Ureter (tissue), 1 donor: Measurements from ENCODE around the gene MSX1. TPM values are rescaled to one million over a fixed set of nuclear protein-coding genes. Genes with fewer than 3 reads are reported as not detected.
"Not testable (repeated sequence)": the region's sequence is repeated elsewhere in the genome, so short reads cannot be mapped to it uniquely, and the experiment has no call there.

ENCODE experiments used
- DNase-seq: peaks from one replicate; pipeline ENCODE4 v3.0.0-alpha.2; 2020; ENCODE audit warnings: low spot score
- total RNA-seq: library from RNA; stranded (reverse); gene quantifications from one replicate; pipeline ENCODE4 v1.2.4, GENCODE V29; 2023
- donor health status: DM: yes; HTN: yes; CAD: no.

The MSX1 gene
- total RNA-seq, result 4.0 TPM

DNA sequence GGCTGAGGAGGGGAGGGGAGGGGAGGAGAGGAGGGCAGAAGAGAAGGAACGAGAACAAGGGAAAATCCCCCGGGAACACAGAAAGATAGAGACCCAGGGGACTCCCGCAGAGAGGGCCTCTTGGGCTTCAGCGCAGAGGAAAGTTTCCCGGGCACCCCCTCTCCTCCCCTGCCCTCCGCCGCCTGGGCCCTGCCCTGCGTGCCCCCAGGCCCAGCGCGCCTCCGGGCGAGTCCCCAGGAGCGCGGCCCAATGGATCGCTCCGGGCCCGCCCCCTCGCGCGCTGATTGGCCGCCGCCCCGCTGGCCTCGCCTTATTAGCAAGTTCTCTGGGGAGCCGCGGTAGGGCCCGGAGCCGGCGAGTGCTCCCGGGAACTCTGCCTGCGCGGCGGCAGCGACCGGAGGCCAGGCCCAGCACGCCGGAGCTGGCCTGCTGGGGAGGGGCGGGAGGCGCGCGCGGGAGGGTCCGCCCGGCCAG lies at the start of gene MSX1:
MSX1 (plus strand) TSS at position 341 of the 474 bp plus-strand sequence. CDS start 235 bp downstream, outside the sequence.
- DNase-seq, result peak; percentile 79

DNA sequence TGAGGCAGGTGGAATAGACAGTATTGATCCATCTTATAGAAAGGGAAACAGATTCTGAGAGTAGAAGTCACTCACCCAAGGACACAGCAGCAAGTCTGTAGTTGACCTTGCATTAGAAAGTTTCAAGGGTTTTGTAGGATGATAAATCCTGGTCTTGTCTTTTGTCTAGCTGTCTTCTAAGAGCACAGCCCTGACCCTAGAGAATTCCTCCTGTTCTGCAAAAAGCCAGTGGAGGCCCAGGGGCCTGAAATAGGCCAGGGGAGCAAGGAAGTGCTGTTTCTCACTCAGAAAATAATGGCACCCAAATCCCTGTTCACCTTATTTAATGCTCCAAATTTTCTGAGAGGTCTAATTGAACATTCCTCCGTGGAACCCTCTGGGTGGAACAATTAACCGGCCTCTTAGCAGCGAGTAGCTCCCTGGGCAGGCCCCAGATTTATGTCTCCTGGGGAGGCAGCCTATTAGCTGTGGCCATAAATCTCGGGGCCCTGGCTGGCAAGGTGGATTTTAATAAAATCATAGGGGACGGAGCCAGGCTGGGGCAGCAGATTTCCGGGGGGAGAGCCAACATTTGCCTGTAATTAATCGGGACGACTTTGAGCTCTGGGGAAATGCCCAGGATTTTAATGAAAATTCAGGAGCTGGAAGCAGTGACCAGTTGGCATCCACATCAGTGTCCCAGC lies 49.2 kb upstream of the MSX1 start:
- DNase-seq, result no peak

DNA sequence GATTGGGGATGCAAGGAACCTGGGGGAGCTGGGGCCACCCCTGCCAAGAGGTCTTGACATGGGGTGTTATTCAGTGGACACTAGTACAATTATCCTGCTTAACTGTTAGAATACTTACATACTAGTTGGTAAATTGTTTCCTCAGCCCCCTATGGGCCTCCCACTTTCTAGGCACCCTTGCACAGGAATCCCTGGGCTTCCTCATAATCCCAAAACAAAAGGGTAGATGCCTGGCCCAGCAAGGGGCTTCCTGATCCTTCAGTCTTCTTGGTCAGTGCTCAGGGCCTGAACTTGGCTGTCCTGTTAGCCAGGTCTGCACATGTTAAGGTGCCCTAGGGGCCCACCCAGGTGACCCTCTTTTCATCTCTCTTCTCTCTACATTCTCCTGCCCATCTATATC lies 48.7 kb upstream of the MSX1 start:
- no peak for DNase-seq

DNA sequence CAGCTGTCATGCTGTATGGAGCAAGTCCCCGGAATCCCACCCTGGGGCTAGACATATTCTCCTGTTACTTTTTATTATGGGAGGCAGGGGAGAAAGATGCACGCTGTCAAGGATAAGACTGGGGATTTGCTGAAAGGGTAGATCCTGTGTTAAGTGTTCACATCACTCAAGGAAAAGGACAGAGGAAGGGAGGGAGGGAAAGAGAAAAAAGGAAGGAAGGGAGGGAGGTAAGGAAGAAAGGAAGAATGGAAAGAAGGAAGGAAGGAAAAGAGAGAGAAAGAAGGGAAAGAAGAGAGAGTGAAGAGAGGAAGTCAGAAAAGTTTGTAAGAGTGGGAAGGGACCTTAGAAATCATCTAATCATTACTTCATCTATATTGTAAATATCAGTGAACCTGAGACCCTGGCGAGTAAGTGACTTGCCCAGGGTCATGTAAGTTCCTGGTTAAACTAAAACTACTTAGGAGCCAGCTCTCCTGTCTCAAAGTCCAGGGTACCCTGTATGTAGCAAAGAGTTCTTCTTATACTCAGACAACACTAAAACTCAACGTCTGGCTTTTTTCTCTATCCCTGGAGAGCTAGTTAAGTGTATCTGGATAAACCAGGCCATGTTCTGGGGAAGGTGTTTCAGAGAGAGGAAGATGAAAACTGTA lies 47.2 kb upstream of the MSX1 start:
- no peak for DNase-seq

DNA sequence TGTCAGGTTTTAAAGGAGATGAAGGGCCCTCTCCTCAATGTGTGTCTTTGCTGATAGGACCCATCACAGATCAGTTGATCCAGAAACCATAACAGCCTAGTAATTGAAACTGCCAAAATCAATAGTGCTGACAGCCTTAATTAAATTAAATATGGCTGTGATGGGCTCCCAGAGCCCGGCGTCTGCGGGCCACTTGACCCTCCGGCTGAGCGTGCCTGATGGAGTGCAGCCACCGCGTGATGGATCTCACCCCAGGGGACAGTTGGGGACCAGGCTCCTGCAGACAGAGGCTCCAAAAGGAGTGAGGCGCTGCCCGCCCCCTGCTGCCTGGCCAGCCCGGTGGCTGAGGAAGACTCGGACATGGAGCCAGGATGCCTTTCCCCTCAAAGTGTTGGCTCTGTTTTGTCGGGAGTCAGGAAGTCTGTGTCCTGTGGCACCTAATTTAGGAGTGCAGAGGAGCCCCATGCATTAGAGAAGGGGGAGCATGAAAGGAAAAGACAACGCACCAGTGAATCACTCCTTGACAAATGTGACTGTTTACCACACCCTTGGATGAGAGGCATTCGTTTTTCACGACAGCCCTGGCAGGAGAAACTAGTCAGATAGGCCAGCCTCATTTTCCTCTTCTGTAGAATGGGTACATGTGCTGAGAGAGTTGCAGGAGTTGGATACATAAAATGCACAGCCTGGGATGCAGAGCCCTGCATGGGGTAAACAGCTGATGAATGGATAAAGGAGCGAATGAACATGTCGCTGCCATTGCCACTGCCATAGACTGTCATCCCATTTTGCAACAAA lies 40.9 kb upstream of the MSX1 start:
- no peak for DNase-seq

DNA sequence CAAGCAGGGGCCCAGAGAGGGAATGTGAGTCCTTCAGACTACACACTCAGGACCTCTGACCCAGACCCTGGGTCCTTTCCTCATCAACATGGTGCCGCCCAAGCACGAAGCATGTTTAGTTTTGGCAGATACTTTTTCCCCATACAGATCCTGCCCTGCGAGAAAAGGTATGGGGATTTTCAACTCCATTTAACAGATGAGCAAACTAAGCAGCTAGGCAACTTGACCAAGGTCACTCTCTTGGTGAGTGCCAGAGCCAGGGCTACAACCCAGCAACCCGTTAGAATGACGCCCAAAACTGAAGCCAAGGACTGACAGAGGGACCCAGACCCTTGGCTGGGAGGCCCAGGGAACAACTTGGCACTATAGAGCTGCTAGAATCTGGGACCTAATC lies 40.3 kb upstream of the MSX1 start:
- no peak for DNase-seq

DNA sequence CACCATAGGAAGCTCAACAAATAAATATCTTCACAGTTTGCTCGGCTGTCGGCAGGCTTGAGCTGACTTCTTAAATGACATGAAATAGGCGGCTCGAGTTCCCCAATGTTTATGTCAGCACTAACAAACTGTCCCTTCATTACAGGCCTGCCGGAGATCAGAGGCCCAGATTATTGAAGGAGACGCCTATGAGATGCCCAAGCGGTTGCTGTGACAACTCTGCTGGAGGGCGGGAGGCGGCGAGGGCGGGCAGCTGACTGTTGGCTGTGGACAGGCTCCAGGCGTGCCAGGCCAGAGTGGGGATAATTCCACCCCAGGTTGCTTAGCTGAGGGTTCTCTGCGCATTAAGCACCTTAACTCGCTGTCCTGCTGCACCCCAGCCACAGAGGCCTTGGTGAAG lies 39.2 kb upstream of the MSX1 start:
- DNase-seq, result no peak

DNA sequence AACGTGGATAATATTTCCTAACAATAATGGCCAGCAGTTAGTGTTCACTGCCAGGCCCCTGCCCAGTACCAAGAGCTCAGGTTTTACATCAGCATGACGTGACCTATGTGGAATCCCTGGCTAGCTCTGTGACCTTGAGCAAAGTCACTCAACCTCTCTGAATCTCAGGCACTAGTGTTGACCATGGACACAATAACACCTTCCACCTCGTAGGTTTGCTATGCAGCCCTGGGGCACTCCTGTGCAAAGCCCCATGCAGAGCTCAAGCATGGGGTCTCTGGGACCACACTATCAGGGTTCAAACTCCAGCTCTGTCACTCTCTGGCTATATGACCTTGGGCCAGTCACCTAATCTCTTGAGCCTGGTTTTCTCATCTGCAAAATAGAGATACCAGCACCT lies 38.7 kb upstream of the MSX1 start:
- DNase-seq, result no peak

DNA sequence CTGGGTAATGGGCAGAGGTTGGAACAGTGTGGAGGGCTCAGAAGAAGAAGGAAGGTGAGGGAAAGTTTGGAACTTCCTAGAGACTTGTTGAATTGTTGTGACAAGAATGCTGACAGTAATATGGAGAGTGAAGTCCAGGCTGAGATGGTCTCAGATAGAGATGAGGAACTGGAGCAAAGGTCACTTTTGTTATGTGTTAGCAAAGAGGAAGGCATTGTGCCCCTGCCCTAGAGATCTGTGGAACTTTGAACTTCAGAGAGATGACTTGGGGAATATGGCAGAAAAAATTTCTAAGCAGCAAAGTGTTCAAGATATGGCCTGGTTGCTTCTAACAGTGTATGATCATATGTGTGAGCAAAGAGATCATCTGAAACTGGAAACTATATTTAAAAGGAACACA lies 37.9 kb upstream of the MSX1 start:
- no peak for DNase-seq

DNA sequence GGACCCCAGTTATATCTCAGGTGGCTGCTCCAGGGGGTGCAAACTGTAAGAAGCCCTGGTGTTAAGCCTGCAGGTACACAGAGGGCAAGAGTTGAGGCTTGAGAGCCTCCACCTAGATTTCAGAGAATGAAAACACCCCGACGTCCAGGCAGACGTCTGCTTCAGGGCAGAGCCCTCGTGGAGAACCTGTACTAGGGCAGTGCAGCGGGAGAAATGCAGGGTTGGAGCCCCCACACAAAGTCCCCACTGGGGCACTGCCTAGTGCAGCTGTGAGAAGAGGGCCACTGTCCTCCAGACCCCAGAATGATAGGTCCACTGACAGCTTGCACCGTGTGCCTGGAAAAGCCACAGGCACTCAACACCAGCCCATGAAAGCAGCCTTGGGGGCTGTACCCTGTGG lies 37.2 kb upstream of the MSX1 start:
- DNase-seq, result not testable (repeated sequence)

DNA sequence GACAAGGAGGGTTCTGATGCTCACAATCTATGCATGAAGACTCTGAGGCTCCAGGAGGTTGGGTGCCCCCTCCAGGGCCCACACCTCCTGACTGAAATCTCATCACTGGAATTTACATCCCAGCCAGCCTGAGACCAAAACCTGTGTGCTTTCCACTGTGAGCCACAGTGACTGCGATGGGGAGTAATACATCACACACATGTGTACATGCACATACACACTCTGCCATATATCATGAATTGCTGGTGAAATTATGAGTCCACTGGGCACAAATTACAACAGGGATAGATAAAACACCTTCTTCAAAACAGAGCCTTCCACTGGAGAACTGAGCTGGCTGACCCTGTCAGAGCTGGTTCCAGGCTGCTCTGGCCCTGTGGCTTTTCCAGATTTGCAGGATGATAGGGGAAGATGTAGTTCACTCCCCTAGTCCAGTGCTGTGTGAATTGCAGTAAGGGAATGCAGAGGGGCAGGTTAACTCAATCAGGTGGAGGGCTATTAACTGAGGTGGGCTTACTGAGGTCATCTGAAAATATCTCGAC lies 35.8 kb upstream of the MSX1 start:
- no peak for DNase-seq

DNA sequence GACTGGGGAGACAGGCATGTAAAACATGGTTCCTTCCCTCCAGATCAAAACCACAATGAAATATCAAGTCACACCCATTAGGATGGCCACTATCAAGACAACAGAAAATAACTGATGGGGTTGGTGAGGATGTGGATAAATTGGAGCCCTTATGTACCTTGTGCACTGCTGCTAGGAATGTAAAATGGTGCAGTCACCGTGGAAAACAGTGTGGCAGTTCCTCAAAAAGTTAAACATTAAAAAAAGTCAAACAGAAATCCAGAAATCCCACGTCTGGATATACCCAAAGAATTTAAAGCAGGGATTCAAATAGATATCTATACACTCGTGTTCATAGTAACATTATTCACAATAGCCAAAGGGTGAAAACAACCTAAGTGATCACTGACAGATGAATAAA lies 35.2 kb upstream of the MSX1 start:
- DNase-seq, result no peak

DNA sequence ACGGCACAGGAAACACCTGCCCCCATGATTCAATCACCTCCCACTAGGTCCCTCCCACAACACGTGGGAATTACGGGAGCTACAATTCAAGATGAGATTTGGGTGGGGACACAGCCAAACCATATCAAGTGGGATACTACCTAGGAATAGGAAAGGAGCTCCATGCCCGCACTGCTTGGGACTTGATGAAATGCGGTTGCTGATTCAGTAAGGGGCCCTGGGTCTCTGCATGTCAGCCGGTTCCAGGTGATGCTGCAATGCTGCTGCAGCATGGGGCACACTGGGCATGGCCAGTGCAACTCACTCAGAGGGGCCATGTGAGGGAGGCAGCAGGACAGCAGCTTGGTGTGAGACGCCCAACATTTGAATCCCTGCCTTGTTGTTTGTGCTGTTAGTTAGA lies 34.0 kb upstream of the MSX1 start:
- DNase-seq, result no peak

DNA sequence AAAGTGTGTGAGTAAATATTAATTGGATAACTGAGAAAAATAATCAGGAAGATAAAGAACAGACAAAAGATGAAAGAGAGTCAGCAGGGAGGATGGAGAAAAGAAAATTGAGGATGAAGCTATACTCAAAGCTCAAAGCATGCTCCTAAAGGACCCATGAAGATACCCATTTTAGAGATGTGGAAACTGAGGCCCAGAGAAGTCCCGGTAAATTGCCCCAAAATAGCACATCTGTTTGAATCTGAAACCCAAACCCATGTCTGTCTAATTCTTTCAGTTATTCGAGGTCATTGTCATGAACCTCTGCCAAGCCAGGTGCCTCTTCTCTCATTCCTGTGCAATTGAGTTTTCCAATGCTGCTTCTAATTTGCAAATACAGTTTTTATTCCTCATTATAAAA lies 29.6 kb upstream of the MSX1 start:
- DNase-seq, result no peak

DNA sequence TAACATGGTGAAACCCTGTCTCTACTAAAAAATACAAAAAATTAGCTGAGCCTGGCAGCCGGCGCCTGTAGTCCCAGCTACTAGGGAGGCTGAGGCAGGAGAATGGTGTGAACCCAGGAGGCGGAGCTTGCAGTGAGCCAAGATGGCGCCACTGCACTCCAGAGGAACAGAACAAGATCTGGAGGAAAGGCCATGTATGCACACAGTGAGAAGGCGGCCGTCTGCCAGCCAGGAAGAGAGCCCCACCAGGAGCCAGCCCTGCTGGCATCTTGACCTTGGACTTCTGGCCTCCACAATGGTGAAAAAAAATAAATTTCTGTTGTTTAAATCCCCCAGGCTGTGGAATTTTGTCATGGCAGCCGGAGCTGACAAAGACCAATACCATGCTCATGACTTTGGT lies 28.2 kb upstream of the MSX1 start:
- no peak for DNase-seq

DNA sequence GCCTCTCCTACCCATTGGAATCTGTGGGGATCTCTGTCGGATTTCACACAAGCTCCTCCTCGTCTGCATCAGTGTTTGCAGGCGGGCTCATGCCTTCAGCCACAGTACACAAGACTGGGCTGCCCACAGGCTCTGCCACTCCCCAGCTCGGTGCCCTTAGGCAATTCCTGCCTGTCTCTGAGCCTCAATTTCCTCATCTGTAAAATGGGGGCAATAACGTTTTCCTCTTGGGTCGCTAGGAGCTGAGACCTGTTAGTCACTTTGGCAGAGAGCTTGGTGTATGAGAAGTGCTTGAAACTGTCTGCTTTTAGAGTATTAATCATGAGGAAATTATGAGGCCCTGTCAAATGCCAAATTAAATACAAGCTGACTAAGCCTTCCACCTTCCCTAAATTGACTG lies 27.6 kb upstream of the MSX1 start:
- DNase-seq, result no peak

DNA sequence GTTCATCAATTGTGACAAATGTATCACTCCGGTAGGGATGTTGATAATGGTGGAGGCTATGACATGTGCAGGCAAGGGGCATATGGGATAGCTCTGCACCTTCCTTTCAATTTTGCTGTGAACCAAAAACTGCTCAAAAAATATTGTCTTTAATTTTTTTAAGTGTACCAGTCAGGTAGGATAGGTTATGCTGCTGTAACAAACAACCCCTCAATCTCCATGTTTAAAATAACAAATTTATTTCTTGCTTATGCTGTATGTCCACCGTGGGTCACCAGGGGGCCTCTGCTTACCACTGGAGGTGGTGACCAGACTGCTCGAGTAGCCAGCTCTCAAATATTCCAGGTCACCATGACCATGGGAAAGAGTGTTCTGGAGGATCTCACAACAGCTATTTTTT lies 23.4 kb upstream of the MSX1 start:
- no peak for DNase-seq

DNA sequence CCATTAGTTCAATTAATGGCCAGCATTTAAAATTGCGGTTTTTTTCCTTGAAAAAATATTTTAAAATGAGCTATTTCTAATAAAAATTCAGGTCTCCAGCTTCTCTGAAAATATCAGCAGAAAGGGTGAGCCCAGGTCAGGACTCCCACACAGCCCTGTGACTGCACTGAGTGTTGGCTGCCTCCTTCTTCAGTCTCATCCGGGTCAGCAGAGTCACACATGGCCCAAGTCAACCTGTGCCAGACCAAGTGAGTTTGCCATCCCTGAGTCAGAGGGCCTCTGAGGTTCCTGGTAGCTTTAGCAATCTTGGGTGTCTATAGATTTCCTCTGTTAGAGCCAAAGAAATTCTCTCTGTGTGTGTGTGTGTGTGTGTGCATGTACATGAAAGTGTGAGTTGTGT lies 22.1 kb upstream of the MSX1 start:
- no peak for DNase-seq

DNA sequence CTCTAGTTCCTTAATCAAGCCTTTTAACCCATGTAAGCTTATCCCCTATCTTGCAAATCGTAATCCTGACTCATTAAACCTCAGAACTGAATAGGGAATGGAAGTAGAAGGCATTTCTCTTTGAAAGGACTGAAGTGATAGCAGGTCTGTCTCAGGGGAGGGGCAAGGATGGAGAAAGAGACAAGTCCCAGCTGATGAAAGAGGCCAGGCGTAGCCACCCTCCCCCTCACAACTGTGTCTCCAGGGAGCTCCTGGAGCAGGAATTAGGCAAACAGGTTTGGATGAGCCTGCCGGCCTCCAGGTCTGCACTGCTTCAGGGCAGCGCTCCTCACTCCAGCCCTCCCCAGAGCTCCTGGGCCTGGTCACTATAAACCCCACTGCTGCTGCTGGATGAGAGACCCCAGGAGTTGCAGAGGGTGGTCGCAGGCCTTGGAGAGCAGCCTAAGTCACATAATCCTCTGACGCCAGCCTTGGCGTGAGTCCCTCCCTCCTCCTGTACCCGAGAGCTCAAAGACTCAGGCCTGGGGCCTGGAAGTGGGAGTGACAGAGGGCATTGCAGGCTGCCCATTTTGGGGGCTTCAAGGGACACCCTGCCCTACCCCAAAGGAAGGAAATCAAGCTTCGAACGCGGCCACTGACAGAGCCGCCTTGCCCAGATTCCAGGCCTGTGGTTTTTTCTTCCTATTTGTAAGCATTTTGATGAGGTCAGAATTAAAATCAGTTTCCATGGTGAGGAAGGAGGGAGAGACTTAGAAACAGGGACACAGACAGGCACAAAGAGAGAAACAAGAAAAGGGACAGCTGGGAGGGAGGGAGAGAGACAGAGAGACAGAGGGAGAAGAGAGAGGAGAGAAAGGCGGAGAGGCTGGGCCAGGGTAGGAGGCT lies 21.2 kb upstream of the MSX1 start:
- no peak for DNase-seq

DNA sequence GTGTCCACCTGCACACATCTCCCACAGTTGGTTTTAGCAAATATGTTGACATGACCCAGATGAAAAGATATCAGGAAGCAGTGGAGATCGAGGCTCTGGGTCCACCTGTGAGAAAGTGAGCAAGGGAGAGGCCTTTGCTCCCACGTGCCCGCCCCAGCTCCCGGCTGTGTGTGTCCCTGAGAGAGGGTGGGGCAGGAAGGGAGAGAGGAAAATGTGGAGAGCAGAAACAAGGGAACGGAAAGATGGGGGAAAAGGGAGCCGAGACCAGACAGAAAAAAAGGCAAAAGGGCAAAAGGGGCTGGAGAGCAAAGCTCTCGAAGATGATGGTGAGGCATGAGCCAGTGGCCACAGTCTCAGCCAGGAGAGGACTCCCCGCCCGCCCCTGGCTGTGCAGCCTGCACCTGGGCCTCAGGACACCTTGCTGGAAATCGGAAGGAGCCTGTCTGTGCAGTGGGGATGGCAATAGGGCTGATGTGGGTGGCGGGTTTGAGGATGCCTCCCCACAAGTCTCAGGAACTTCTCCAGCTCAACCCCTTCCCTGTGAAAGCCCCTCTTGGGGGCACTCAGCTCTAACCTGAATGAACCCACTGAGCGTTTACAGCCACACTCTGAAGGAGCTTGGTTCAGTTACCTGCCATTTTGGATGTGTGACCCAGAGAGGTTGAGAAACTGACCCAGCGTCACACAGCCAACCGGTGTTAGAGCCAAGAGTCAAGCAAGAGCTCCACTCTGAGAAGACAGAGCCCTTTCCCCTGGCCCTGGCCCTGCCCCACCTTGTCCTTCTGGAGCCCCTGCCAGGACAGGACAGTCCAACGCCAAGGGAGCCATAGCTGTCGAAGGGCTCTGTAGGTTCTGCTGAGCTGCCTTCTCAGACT lies 20.3 kb upstream of the MSX1 start:
- DNase-seq, result no peak

DNA sequence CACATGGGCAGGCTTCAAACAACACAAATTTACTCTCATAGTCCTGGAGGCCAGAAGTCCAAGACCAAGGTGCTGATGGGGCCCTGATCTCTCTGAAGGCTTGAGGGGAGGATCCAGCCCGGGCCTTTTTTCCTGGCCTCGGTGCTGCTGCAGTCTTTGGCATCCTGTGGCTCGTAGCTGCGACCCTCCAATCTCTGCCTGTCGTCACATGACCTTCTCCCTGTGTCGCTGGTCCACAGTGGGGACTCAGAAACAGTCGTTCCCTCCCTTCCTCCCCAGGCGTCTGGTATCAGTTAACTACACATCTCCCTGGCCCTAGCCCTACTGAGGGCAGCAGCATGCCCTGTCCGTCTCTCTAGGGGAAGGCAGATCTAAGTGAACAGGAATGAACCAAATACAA lies 19.1 kb upstream of the MSX1 start:
- no peak for DNase-seq
